Sigmoid colon (tissue), 7 donors: ENCODE measurements around the gene SLC37A3. TPM values are rescaled to one million over a fixed set of nuclear protein-coding genes. Genes with fewer than 3 reads are reported as not detected.
"Not testable (repeated sequence)": the region's sequence is repeated elsewhere in the genome, so short reads cannot be mapped to it uniquely, and the experiment has no call there.

Source experiments
- DNase-seq: peaks from one replicate; pipeline ENCODE4 v3.0.0-alpha.2; 2019
- H3K27ac ChIP-seq, 4 donors: fragments of 200-600 bp; sonication (generic); one replicate each; pipeline ENCODE4 v1.5.1; 2016 to 2019; ENCODE audit warnings: mild to moderate bottlenecking in 1 of 4
- H3K27me3 ChIP-seq, 3 donors: fragments of 200-600 bp; sonication (generic); one replicate each; pipeline ENCODE4 v1.5.1; 2019; ENCODE audit warnings: mild to moderate bottlenecking in 1 of 3
- H3K36me3 ChIP-seq, 4 donors: fragments of 200-600 bp; sonication (generic); one replicate each; pipeline ENCODE4 v1.5.1; 2016 to 2019
- H3K4me1 ChIP-seq, 4 donors: fragments of 200-600 bp; sonication (generic); one replicate each; pipeline ENCODE4 v1.5.1; 2017 to 2019
- H3K4me3 ChIP-seq, 4 donors: fragments of 200-600 bp; sonication (generic); one replicate each; pipeline ENCODE4 v1.5.1; 2017 to 2019; ENCODE audit warnings: mild to moderate bottlenecking in 2 of 4, moderate library complexity in 1 of 4
- H3K9me3 ChIP-seq, 4 donors: fragments of 200-600 bp in 3 of 4; sonication (generic) in 3 of 4; one replicate each; pipeline versions ENCODE4 v1.5.1 to v1.6.1; 2013 to 2019
- EP300 ChIP-seq, 4 donors: sonication (generic); formaldehyde crosslinking; IDR thresholded peaks; one replicate each; pipeline ENCODE4 v1.6.1; 2017; ENCODE audit warnings: antibody characterized with exemption in 4 of 4
- POLR2A ChIP-seq, 2 donors: fragments of 450-650 bp; IDR thresholded peaks; one replicate each; pipeline ENCODE4 v1.6.1; 2016; ENCODE audit warnings: antibody characterized with exemption in 2 of 2, mild to moderate bottlenecking in 2 of 2, moderate library complexity in 2 of 2
- POLR2AphosphoS5 ChIP-seq, 4 donors: sonication (generic); formaldehyde crosslinking; IDR thresholded peaks; one replicate each; pipeline ENCODE4 v1.6.1; 2017; ENCODE audit warnings: antibody characterized with exemption in 4 of 4
- WGBS, 2 donors: extraction: QIAGEN DNeasy Blood & Tissue Kit; methylation state at CpG; one replicate each; pipeline ENCODE4 v1.1.7; 2013; 5-methylcytosine and 5-hydroxymethylcytosine counted together
- intact Hi-C: fragments of 100-400 bp; cut with DNase I; formaldehyde crosslinking; loops from one replicate; pipeline ENCODE4 v1.15.1; 2023
- polyA plus RNA-seq, 3 donors: library from polyadenylated mRNA; stranded (reverse); fragments of 200-250 nt; gene quantifications; one replicate each; pipeline ENCODE4 v1.2.3, GENCODE V29; 2013
- total RNA-seq, 4 donors: library from RNA; depleted of rRNA; stranded (reverse); fragments of >200 nt; gene quantifications; one replicate each; pipeline ENCODE4 v1.1.0, GENCODE V29; 2016
- TF ChIP-seq, protein P1 (sequence below), 4 experiments: fragments of 450-650 bp in 3 of 4; fragments of 200-600 bp in 1 of 4; IDR thresholded peaks; one replicate each; pipeline ENCODE4 v1.5.1; 2016 to 2019; ENCODE audit warnings: antibody characterized with exemption in 4 of 4, mild to moderate bottlenecking in 3 of 4, moderate library complexity in 2 of 4
- donor health status: healthy with polysubstance abuse.
- donor health status: Bipolar disorder and iron deficiency.
- donor health status: healthy.

The SLC37A3 gene
- total and polyA plus RNA-seq, 7 donors: 12.3 to 109 (median 54.6) TPM

DNA sequence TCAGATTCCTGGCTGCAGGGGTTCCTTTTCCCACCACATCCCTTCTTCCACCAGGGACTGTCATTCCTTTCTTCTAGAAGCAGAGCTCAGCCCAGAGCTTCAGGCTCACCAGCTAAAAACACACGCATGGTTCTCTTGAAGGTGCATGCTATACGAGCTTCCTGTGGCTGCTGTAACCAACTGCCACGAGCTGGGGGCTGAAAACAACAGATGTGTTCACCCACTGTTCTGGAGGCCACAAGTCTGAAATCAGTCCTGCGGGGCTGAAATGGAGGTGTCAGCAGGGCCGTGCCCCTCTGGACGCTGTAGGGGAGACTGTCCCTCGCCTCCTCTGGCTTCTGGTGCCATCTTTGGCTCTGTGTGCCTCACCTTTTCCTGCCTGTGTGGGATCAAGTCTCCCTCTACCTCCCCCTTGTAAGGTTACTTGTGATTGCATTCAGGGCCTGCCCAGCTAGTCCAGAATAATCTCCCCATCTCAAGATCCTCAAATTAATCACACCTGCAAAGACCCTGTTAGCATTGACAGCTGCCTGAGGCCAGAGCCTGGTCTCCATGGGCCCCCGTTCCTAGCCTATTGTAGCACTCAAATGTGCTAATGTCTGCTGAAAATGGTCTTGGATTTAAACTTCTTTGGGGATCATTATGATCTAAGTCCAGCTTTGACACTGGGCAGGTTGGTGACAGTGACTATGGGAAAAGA is 19.3 kb upstream of the SLC37A3 start:
- Histone ChIP-seq H3K4me3 (no peak overlapping the region), H3K4me1 (no peaks in the 10 kb centered on the region), H3K27ac (no peak overlapping the region), H3K36me3 (no peaks in the 10 kb centered on the region), H3K27me3 (no peaks in the 10 kb centered on the region), H3K9me3 (no peaks in the 10 kb centered on the region)
- TF ChIP-seq EP300 (IDR thresholded peaks at IDR 0.05) (no peak), POLR2AphosphoS5 (IDR thresholded peaks at IDR 0.05) (no peak), POLR2A (IDR thresholded peaks at IDR 0.05) (no peak)
- TF ChIP-seq, protein P1, sequence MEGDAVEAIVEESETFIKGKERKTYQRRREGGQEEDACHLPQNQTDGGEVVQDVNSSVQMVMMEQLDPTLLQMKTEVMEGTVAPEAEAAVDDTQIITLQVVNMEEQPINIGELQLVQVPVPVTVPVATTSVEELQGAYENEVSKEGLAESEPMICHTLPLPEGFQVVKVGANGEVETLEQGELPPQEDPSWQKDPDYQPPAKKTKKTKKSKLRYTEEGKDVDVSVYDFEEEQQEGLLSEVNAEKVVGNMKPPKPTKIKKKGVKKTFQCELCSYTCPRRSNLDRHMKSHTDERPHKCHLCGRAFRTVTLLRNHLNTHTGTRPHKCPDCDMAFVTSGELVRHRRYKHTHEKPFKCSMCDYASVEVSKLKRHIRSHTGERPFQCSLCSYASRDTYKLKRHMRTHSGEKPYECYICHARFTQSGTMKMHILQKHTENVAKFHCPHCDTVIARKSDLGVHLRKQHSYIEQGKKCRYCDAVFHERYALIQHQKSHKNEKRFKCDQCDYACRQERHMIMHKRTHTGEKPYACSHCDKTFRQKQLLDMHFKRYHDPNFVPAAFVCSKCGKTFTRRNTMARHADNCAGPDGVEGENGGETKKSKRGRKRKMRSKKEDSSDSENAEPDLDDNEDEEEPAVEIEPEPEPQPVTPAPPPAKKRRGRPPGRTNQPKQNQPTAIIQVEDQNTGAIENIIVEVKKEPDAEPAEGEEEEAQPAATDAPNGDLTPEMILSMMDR (IDR thresholded peaks at IDR 0.05): no peak
- WGBS, 2 donors: 55 to 62% methylated on average over 8 of the region's 8 CpGs
- intact Hi-C loops: no loop called here
- DNase-seq: no peak

DNA sequence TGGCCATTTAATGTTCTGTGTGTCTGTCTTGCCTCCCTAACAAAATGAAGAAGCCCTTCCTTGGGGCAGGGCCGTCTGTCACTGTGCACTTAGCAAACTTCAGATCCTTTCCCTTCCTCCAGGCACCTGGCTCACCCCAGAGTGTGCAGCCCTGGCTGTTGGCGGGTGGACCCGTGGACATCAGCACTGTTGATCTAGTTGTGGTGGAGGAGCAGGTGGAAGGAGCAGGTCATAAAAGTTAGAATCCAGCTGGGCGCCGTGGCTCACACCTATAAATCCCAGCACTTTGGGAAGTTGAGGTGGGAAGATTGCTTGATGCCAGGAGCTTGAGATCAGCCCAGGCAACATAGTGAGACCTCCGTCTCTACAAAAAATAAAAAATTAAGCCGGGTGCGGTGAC is 18.2 kb upstream of the SLC37A3 start:
- no peak for TF ChIP-seq POLR2AphosphoS5 (IDR thresholded peaks at IDR 0.05)
- Histone ChIP-seq H3K27me3 (no peaks in the 10 kb centered on the region), H3K27ac (no peak overlapping the region), H3K4me1 (no peaks in the 10 kb centered on the region), H3K9me3 (no peaks in the 10 kb centered on the region), H3K36me3 (no peaks in the 10 kb centered on the region), H3K4me3 (no peak overlapping the region)
- WGBS, 2 donors: 18 to 65% methylated on average over 8 of the region's 8 CpGs
- DNase-seq: no peak
- intact Hi-C loops: no loop called here

DNA sequence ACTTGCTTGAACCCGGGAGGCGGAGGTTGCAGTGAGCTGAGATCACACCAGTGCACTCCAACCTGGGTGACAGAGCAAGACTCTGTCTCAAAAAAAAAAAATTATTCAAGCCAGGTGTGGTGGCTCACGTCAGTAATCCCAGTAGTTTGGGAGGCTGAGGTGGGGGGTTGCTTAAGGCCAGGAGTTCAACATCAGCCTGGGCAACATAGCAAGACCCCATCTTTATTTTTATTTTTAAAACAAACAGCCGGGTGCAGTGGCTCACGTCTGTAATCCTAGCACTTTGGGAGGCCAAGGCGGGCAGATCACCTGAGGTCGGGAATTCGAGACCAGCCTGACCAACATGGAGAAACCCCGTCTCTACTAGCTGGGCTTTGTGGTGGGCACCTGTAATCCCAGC is 17.5 kb upstream of the SLC37A3 start:
- intact Hi-C loops, H3K4me3 ChIP-seq, H3K9me3 ChIP-seq, H3K27ac ChIP-seq, H3K36me3 ChIP-seq, DNase-seq, H3K27me3 ChIP-seq, H3K4me1 ChIP-seq: not testable (repeated sequence)
- WGBS, 2 donors: 94 to 95% methylated on average over 9 of the region's 9 CpGs

DNA sequence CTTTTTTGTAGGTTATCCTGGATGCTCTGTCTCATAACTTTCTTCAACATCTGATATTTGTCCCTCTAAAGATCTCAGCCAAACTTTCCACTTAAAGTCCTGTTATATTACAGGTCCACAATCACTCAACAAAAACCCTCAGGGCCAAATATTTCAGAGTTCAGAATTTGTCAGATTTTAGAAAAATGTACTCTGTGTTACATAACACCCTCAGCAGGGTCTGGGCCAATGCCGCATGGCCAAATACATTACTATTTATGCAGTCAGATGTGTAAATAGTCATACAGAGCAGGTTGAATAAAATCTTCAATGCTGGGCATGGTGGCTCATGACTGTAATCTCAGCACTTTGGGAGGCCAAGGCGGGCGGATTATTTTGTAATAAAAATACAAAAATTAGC is 17.0 kb upstream of the SLC37A3 start:
- Histone ChIP-seq H3K4me1 (no peaks in the 10 kb centered on the region), H3K4me3 (no peak overlapping the region), H3K27me3 (no peaks in the 10 kb centered on the region), H3K27ac (no peak overlapping the region), H3K9me3 (no peaks in the 10 kb centered on the region), H3K36me3 (no peaks in the 10 kb centered on the region)
- intact Hi-C loops: no loop called here
- TF ChIP-seq EP300 (IDR thresholded peaks at IDR 0.05): no peak
- no peak for TF ChIP-seq POLR2AphosphoS5 (IDR thresholded peaks at IDR 0.05)
- WGBS, 2 donors: 95 to 96% methylated on average over 3 of the region's 3 CpGs
- DNase-seq: no peak

DNA sequence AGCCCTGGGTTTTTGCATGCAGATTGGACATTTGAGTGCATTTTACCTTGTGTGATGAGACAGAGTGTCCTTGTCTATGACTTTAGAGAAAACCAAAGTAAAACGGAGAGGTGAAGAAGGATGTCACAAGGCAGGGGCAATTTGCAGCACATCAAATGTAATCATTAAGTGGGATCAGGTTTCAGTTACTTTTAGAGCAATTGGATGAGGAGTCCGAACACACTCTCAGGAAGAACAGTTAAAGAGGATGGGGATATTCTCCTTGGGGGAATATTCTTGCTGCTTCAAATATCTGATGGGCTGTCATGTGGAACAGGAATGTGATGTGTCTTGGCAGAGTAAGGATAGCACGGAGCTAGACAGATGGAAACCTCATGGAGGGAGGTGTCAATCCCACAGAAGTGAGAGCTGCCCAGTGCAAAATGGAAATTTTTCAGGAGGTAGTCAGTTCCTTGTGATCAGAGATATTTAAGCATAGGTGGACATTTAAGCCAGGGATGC is 6.3 kb upstream of the SLC37A3 start:
- Histone ChIP-seq H3K9me3 (no peaks in the 10 kb centered on the region), H3K36me3 (no peaks in the 10 kb centered on the region), H3K4me3 (no peak overlapping the region), H3K4me1 (peaks cover 0 to 6% (median 0%) of the 10 kb centered on the region in 4 donors), H3K27me3 (peaks cover 0 to 27% (median 5%) of the 10 kb centered on the region in 3 donors), H3K27ac (no peak overlapping the region)
- WGBS, 2 donors: 29 to 57% methylated on average over 3 of the region's 3 CpGs
- intact Hi-C loops: no loop called here
- no peak for DNase-seq
- TF ChIP-seq EP300 (IDR thresholded peaks at IDR 0.05): no peak
- no peak for TF ChIP-seq POLR2AphosphoS5 (IDR thresholded peaks at IDR 0.05)
- TF ChIP-seq POLR2A (IDR thresholded peaks at IDR 0.05): no peak
- TF ChIP-seq, protein P1 (IDR thresholded peaks at IDR 0.05): no peak

DNA sequence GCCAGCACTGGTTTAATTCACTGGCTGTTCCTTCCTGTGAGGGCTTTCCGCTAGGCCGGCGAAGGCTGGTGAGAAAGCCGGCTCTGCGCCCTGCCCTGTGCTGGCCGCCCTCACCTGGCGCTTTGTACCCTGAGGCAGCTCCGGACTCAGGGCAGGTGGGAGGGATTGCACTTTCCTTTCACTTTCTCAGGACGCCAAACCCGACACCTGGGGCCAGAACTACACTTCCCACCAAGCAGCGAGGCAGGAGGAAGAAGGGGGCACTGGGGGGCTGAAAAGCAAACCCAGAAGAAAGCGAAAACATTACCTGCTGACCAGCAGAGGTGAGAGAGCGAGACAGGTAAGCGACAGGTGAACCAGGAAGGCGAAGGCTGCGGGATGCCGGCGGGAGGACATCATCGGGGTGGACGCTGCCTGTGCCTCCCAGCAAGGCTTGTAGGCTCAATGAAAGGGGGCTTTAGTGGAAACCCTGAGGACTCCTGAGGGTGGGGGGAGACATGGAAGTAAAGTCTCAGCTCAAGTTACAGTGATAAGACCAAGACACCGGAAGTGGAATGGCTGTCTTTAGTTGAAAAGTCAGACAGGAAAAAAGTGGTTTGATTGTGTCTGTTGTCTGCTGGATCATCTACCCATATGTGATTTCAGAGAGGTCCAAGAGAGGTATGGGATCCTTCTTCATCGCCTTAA is 5.7 kb upstream of the SLC37A3 start, which contains the start of gene RAB19:
Gene RAB19 (plus strand): TSS at position 181 of the 687 bp plus-strand sequence. CDS start 3,589 bp downstream, outside the sequence.
- H3K4me3 ChIP-seq: peak within 1 kb of the TSS in 3 of 4 donors; percentile 13 to 24 (median 19)
- 3 to 8% methylated on average over 22 of the region's 22 CpGs for WGBS, 2 donors
- intact Hi-C loops: no loop called here
- no peak for TF ChIP-seq POLR2A (IDR thresholded peaks at IDR 0.05)
- TF ChIP-seq, protein P1 (IDR thresholded peaks at IDR 0.05): no peak
- no peak for TF ChIP-seq POLR2AphosphoS5 (IDR thresholded peaks at IDR 0.05)
- no peak for TF ChIP-seq EP300 (IDR thresholded peaks at IDR 0.05)
- no peak within 1 kb of the TSS for H3K27ac ChIP-seq
- no peaks in the 10 kb centered on the region for H3K9me3 ChIP-seq
- H3K36me3 ChIP-seq: no peaks in the 10 kb centered on the region
- peaks cover 0 to 6% (median 0%) of the 10 kb centered on the region in 4 donors for H3K4me1 ChIP-seq
- DNase-seq: no peak
- H3K27me3 ChIP-seq: peaks cover 0 to 31% (median 5%) of the 10 kb centered on the region in 3 donors
